H1 (cell line): ENCODE measurements around the gene ING5. TPM values are rescaled to one million over a fixed set of nuclear protein-coding genes. Genes with fewer than 3 reads are reported as not detected.

Source experiments
- CTCF ChIA-PET: fragments of 300-600 bp; sonication (Branson Sonifier 250); formaldehyde crosslinking; loops from one replicate; lab custom pipeline; 2021; ENCODE audit not compliant: partially characterized antibody; lab: Charles Lee
- POLR2A ChIA-PET: fragments of 300-600 bp; sonication (Branson Sonifier 250); formaldehyde crosslinking; loops from one replicate; lab custom pipeline; 2021; ENCODE audit warnings: inconsistent platforms; ENCODE audit not compliant: partially characterized antibody; lab: Charles Lee
- DNase-seq, 2 experiments: peaks; one replicate each; pipeline versions ENCODE4 v3.0.0 to v3.0.0-alpha.2; 2010 to 2022; ENCODE audit warnings: low spot score in 2 of 2, low read depth in 1 of 2, mixed read lengths in 1 of 2
- FAIRE-seq: peaks from 2 replicates; lab custom pipeline; 2011; peaks lifted over from hg19 to GRCh38; lab: Jason Lieb, UNC
- H2AFZ ChIP-seq: 2 replicates; pipeline ENCODE4 v1.8.1; 2012; ENCODE audit warnings: low read length, inconsistent platforms
- H2AK5ac ChIP-seq: 2 replicates; pipeline ENCODE4 v1.6.1; 2013; ENCODE audit warnings: low read depth, low read length
- H2BK120ac ChIP-seq: replicated peaks from 2 replicates; pipeline ENCODE3; 2013; ENCODE audit warnings: low read depth, low read length, inconsistent platforms
- H2BK12ac ChIP-seq: 2 replicates; pipeline ENCODE4 v1.6.1; 2013; ENCODE audit warnings: low read depth, low read length
- H2BK15ac ChIP-seq: 2 replicates; pipeline ENCODE4 v1.6.1; 2013; ENCODE audit warnings: low read length
- H2BK20ac ChIP-seq: 2 replicates; pipeline ENCODE4 v1.6.1; 2013; ENCODE audit warnings: low read length
- H2BK5ac ChIP-seq: 2 replicates; pipeline ENCODE4 v1.6.1; 2013; ENCODE audit warnings: low read depth, low read length
- H3K14ac ChIP-seq: 2 replicates; pipeline ENCODE4 v1.6.1; 2013; ENCODE audit warnings: inconsistent platforms; ENCODE audit not compliant: insufficient read length
- H3K18ac ChIP-seq: 2 replicates; pipeline ENCODE4 v1.6.1; 2013; ENCODE audit warnings: low read length; ENCODE audit errors: extremely low read depth
- H3K23ac ChIP-seq: 2 replicates; pipeline ENCODE4 v1.6.1; 2013; ENCODE audit warnings: inconsistent platforms; ENCODE audit not compliant: insufficient read length
- H3K23me2 ChIP-seq: 2 replicates; pipeline ENCODE4 v1.6.1; 2013; ENCODE audit warnings: low read depth, low read length
- H3K27ac ChIP-seq: 2 replicates; pipeline ENCODE4 v1.6.1; 2011; ENCODE audit warnings: low read depth, low read length, inconsistent platforms
- H3K27me3 ChIP-seq, 4 experiments: replicated peaks in 1 of 4; 1 replicate in 1 of 4; 2 replicates in 3 of 4; pipeline versions ENCODE4 v1.6.1 to v1.8.1; 2011 to 2013; ENCODE audit warnings: low read length in 3 of 4, mild to moderate bottlenecking in 3 of 4, inconsistent platforms in 2 of 4, mixed read lengths in 2 of 4, moderate library complexity in 1 of 4; ENCODE audit not compliant: control insufficient read depth in 3 of 4, insufficient read depth in 3 of 4; ENCODE audit errors: extremely low read depth in 1 of 4
- H3K36me3 ChIP-seq, 4 experiments: 2 replicates each; pipeline versions ENCODE4 v1.6.1 to v1.8.1; 2011 to 2013; ENCODE audit warnings: mild to moderate bottlenecking in 4 of 4, low read length in 3 of 4, moderate library complexity in 2 of 4, control low read depth in 1 of 4, inconsistent platforms in 1 of 4; ENCODE audit not compliant: insufficient read depth in 4 of 4, control insufficient read depth in 2 of 4
- H3K4ac ChIP-seq: replicated peaks from 2 replicates; pipeline ENCODE3; 2013; ENCODE audit warnings: low read length, low read depth, mixed read lengths, inconsistent platforms; ENCODE audit not compliant: insufficient read length
- H3K4me1 ChIP-seq, 4 experiments: replicated peaks in 1 of 4; 1 replicate in 1 of 4; 2 replicates in 3 of 4; pipeline versions ENCODE4 v1.6.1 to v1.8.1; 2011 to 2013; ENCODE audit warnings: low read length in 3 of 4, inconsistent platforms in 2 of 4, mixed read lengths in 1 of 4; ENCODE audit not compliant: insufficient read depth in 4 of 4, control insufficient read depth in 3 of 4
- H3K4me2 ChIP-seq, 2 experiments: 2 replicates each; pipeline versions ENCODE4 v1.6.1 to v1.8.1; 2011 to 2013; ENCODE audit warnings: low read depth in 2 of 2, low read length in 2 of 2, control low read depth in 1 of 2, inconsistent platforms in 1 of 2, mild to moderate bottlenecking in 1 of 2; ENCODE audit not compliant: insufficient read depth in 1 of 2
- H3K4me3 ChIP-seq, 4 experiments: fragments of 200-600, 300-600 bp in 1 of 4; sonication (generic), shearing (Covaris generic), sonication (Bioruptor Twin) in 1 of 4; 2 replicates each; pipeline versions ENCODE4 v1.5.1 to v1.8.1; 2011 to 2016; ENCODE audit warnings: low read length in 4 of 4, low read depth in 3 of 4, control low read depth in 2 of 4, inconsistent platforms in 2 of 4, mild to moderate bottlenecking in 2 of 4, mixed read lengths in 1 of 4, moderate library complexity in 1 of 4; ENCODE audit not compliant: insufficient read depth in 2 of 4; ENCODE audit errors: extremely low read depth in 1 of 4
- H3K56ac ChIP-seq: replicated peaks from 2 replicates; pipeline ENCODE3; 2013; ENCODE audit warnings: low read depth, mild to moderate bottlenecking, mixed read lengths, low read length, inconsistent platforms; ENCODE audit not compliant: insufficient read length
- H3K79me1 ChIP-seq: 2 replicates; pipeline ENCODE4 v1.6.1; 2013; ENCODE audit warnings: low read depth, low read length, control low read depth
- H3K79me2 ChIP-seq, 2 experiments: 2 replicates each; pipeline versions ENCODE4 v1.6.1 to v1.8.1; 2012 to 2013; ENCODE audit warnings: low read length in 2 of 2, mild to moderate bottlenecking in 2 of 2, inconsistent platforms in 1 of 2; ENCODE audit not compliant: insufficient read depth in 2 of 2, control insufficient read depth in 1 of 2
- H3K9ac ChIP-seq, 4 experiments: replicated peaks in 1 of 4; 1 replicate in 1 of 4; 2 replicates in 3 of 4; pipeline versions ENCODE4 v1.6.1 to v1.8.1; 2011 to 2013; ENCODE audit warnings: low read depth in 3 of 4, low read length in 3 of 4, control low read depth in 2 of 4, mild to moderate bottlenecking in 2 of 4, moderate library complexity in 2 of 4, inconsistent platforms in 1 of 4; ENCODE audit errors: extremely low read depth in 1 of 4
- H3K9me3 ChIP-seq, 2 experiments: 2 replicates each; pipeline versions ENCODE4 v1.6.1 to v1.8.1; 2012 to 2013; ENCODE audit warnings: mild to moderate bottlenecking in 2 of 2, moderate library complexity in 2 of 2, control low read depth in 1 of 2, inconsistent platforms in 1 of 2, low read depth in 1 of 2, low read length in 1 of 2, mixed read lengths in 1 of 2; ENCODE audit not compliant: insufficient read depth in 2 of 2
- H4K20me1 ChIP-seq, 2 experiments: replicated peaks in 1 of 2; 2 replicates each; pipeline versions ENCODE3 to v1.8.1; 2011 to 2013; ENCODE audit warnings: inconsistent platforms in 2 of 2, low read length in 2 of 2, mild to moderate bottlenecking in 1 of 2; ENCODE audit not compliant: insufficient read depth in 2 of 2, control insufficient read depth in 1 of 2
- H4K5ac ChIP-seq: 2 replicates; pipeline ENCODE4 v1.6.1; 2013; ENCODE audit warnings: low read length, low read depth, mixed read lengths, inconsistent platforms; ENCODE audit not compliant: insufficient read length
- H4K8ac ChIP-seq: 2 replicates; pipeline ENCODE4 v1.8.0; 2013; ENCODE audit warnings: mild to moderate bottlenecking, moderate library complexity, low read length, inconsistent platforms; ENCODE audit not compliant: insufficient read depth; ENCODE audit errors: extremely low read depth
- H4K91ac ChIP-seq: replicated peaks from 2 replicates; pipeline ENCODE3; 2013; ENCODE audit warnings: low read length, mixed read lengths, inconsistent platforms; ENCODE audit not compliant: insufficient read length
- BRCA1 ChIP-seq: IDR thresholded peaks from 2 replicates; pipeline ENCODE4 v1.6.1; 2012; ENCODE audit warnings: low read depth, low read length, improper control_type of control experiment
- CBX8 ChIP-seq: fragments of 300-800, 300-1000 bp; sonication (generic); IDR thresholded peaks from 2 replicates; pipeline ENCODE4 v1.7.1; 2016; ENCODE audit warnings: low read depth, low read length, borderline replicate concordance
- FOSL1 ChIP-seq: IDR thresholded peaks from 2 replicates; pipeline ENCODE4 v1.6.1; 2011; ENCODE audit warnings: mild to moderate bottlenecking, low read depth, low read length, moderate library complexity; ENCODE audit not compliant: insufficient read depth
- KDM1A ChIP-seq: fragments of 200-600, 300-600 bp; sonication (generic); IDR thresholded peaks from 2 replicates; pipeline ENCODE4 v1.7.1; 2016; ENCODE audit warnings: mild to moderate bottlenecking, low read length, borderline replicate concordance
- KDM5A ChIP-seq: fragments of 200-600 bp; IDR thresholded peaks from 2 replicates; pipeline ENCODE4 v1.7.1; 2012; ENCODE audit warnings: mild to moderate bottlenecking, low read length, inconsistent platforms, mixed read lengths
- POU5F1 ChIP-seq: IDR thresholded peaks from 2 replicates; pipeline ENCODE4 v1.6.1; 2011; ENCODE audit warnings: low read depth, mild to moderate bottlenecking, low read length, moderate library complexity
- SAP30 ChIP-seq: fragments of 300-600 bp; sonication (generic); IDR thresholded peaks from 2 replicates; pipeline ENCODE4 v1.7.1; 2012; ENCODE audit warnings: low read length, moderate library complexity, mild to moderate bottlenecking, inconsistent platforms; ENCODE audit not compliant: insufficient read depth, insufficient replicate concordance
- SP2 ChIP-seq: IDR thresholded peaks from 2 replicates; pipeline ENCODE4 v1.6.1; 2012; ENCODE audit warnings: mild to moderate bottlenecking, low read length, inconsistent platforms
- SP4 ChIP-seq: IDR thresholded peaks from 2 replicates; pipeline ENCODE4 v1.6.1; 2012; ENCODE audit warnings: low read length, inconsistent platforms
- WGBS, 2 experiments: shearing (Covaris generic) in 1 of 2; methylation state at CpG; one replicate each; pipeline versions ENCODE4 v1.1.6 to v1.1.7; 2013 to 2015; ENCODE audit warnings: low lambda C conversion rate in 2 of 2, mixed read lengths in 2 of 2, inconsistent platforms in 1 of 2, low coverage in 1 of 2, missing lambda C conversion rate in 1 of 2; ENCODE audit not compliant: insufficient replicate concordance in 2 of 2, insufficient coverage in 1 of 2, insufficient read length in 1 of 2; ENCODE audit errors: extremely low coverage in 1 of 2, missing lambda C conversion rate in 1 of 2; 5-methylcytosine and 5-hydroxymethylcytosine counted together
- polyA plus RNA-seq, 7 experiments: library from polyadenylated mRNA; depleted of rRNA in 3 of 7; stranded (reverse) in 5 of 7; unstranded in 2 of 7; fragments of >200 nt in 5 of 7; fragments of 200-250 nt in 2 of 7; gene quantifications; 1 replicate in 5 of 7; 2 replicates in 1 of 7; 4 replicates in 1 of 7; pipeline versions ENCODE4 v1.2.1 to v1.2.3, GENCODE V29; 2011 to 2013; ENCODE audit warnings: missing spikeins in 2 of 7, mixed read lengths in 2 of 7
- total RNA-seq: library from RNA; stranded (reverse); fragmentation: NEBNext Ultra II Directional; extraction: Animal tissue kit (Norgen Biotek cat#: 25700); gene quantifications from 2 replicates; pipeline ENCODE4 v1.2.1, GENCODE V29; 2021

Gene ING5
- total and polyA plus RNA-seq, 2 of the 8 experiments (the other 6 are each of a cell fraction or from before 2014, with no cell fraction given): 41.5 to 47.4 TPM

GRCh38 chr2:241751776-241752175 is 49.9 kb downstream of the ING5 start:
- Histone ChIP-seq H3K36me3 (no peaks in the 10 kb centered on the region; a peak in 2 of 8 replicates), H3K79me2 (no peaks in the 10 kb centered on the region), H2BK5ac (no peak overlapping the region), H4K20me1 (peaks cover 0 to 6% of the 10 kb centered on the region in 2 experiments), H3K4me3 (no peak overlapping the region), H2BK12ac (no peak overlapping the region), H2AK5ac (no peak overlapping the region), H3K79me1 (no peaks in the 10 kb centered on the region), H3K27ac (no peak overlapping the region), H4K91ac (no peak overlapping the region), H3K23me2 (no peaks in the 10 kb centered on the region), H2BK20ac (no peak overlapping the region), H3K56ac (no peak overlapping the region), H3K4me2 (no peak overlapping the region), H3K18ac (no peak overlapping the region), H3K23ac (no peak overlapping the region), H3K9ac (no peak overlapping the region), H3K9me3 (no peaks in the 10 kb centered on the region), H2AFZ (no peak overlapping the region), H2BK15ac (no peak overlapping the region), H2BK120ac (no peak overlapping the region), H3K4ac (no peak overlapping the region), H4K5ac (no peak overlapping the region), H3K4me1 (no peaks in the 10 kb centered on the region), H4K8ac (no peak overlapping the region), H3K27me3 (no peaks in the 10 kb centered on the region), H3K14ac (no peak overlapping the region)
- WGBS, 2 experiments: 80% methylated on average over 12 of the region's 18 CpGs; no CpG with 5 or more reads in 1 of the 2 experiments
- DNase-seq (no peak), FAIRE-seq (no peak)
- POLR2A ChIA-PET: interaction anchor here (1.4 kb wide), 1 partner anchor 50 kb away, joined by 4 read pairs; the partner anchor contains the start of gene ING5
- CTCF ChIA-PET: interaction anchor here (0.9 kb wide), 1 partner anchor 28 kb away, joined by 4 read pairs; no protein-coding TSS in a partner anchor
- TF ChIP-seq POU5F1 (no peak), SAP30 (no peak), FOSL1 (no peak), CBX8 (no peak), BRCA1 (no peak), KDM1A (no peak), SP4 (no peak), SP2 (no peak), KDM5A (no peak)
